Left renal pelvis (tissue), 4 donors: ENCODE results near the gene ELP1. TPM values are rescaled to one million over a fixed set of nuclear protein-coding genes. Genes with fewer than 3 reads are reported as not detected.

Experiments used
- DNase-seq, 4 donors: peaks; one replicate each; pipeline ENCODE4 v3.0.0-alpha.2; 2013; ENCODE audit warnings: low read depth in 4 of 4, low spot score in 3 of 4
- polyA plus RNA-seq, 4 donors: library from polyadenylated mRNA; unstranded; fragments of 120-200 nt; gene quantifications; one replicate each; pipeline ENCODE4 v1.2.1, GENCODE V29; 2013; ENCODE audit not compliant: insufficient read length in 4 of 4

Gene ELP1
- polyA plus RNA-seq, 4 donors, result 41.1 to 52.1 (median 46.6) TPM

DNA sequence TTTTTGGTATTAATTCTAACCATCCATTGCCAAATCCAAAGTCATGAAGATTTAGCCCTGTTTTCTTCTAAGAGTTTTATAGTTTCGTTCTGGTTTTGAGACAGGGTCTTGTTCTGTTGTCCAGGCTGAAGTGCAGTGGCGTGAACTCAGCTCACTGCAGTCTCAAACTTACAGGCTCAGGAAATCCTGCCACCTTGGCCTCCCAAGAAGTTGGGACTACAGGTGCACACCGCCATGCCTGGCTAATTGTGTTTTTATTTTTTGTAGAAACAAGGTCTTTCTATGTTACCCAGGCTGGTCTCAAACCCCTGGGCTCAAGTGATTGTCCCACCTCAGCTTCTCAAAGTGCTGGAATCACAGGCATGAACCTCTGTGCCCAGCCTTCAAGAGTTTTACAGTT lies 50.8 kb downstream of the ELP1 start:
- no peak for DNase-seq

DNA sequence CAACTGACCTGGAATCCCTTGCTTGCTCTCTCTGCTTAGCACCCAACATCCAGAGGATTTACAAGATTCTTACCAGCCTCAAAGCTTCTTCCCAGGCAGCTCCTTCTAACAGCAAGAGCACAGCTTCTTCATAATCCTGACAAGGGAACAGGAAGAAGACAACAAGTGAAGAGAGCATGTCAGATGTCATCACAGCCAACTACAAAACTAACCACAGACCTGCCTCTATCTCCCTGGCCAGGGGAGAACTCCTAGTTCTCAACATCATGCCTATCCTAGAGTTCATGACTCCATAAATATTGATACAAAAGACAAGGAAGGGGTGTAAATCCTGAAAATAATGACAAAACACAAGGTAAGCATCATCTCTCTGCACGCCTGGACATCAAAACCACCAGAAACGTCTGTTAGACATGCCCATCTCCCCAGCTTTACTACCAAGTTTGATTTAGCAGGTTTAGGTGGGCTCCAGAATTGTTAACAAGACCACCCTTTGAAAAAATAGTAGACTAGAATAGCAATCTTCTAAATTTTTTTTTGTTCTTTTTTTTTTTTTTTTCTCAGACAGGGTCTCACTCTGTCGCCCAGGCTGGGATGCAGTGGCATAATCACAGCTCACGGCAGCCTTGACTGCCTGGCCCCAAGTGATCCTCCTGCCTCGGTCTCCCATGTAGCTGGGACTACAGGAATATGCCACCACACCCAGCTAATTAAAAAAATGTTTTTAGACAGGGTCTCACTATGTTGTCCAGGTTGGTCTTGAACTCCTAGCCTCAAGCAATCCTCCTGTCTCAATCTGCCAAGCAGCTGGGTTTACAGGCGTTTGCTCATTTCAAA lies 51.7 kb downstream of the ELP1 start:
- DNase-seq, result no peak

DNA sequence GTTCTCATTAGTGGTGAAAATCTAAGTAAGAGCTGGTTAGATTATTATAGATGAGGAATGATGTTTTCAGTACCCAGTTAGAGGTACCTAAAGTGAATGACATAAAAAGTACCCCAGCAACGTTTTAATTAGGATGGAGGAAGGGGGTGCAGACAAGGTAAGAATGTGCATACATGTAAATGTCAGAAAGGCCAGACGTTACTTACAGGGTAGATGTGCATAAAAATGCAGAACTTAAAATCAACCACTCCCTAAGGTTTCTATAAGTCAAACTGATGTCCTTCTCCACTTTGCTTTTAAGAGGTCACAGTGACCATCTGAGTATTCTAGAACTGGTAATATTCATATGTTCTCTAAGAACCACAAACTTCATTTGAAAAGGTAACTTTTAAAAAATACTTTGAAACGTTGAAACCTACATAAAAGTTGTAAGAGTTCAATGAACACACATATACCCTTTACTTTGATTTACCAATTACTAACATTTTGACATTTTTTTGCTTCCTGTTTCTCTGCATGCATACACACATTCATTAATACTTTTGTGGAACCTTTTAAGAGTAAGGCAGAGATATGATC lies 53.1 kb downstream of the ELP1 start:
- DNase-seq, result no peak

DNA sequence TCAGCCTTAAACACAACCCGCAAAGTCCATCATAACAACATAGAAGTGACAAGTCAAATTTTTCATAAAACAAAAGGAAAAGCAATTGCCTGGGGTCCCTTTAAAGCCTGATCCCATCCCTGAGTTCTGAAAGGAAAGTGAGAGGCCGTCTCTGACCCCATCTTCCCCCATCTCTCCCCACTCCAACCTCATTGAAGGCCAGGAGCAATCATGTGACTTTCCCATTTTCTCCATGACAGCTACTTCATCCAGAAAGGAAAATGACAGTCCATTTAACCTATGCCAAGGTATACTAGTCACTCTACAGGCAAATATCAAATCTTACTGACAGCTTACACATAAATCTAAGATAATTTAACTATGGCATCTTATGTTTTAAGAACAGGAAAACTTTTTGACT lies 56.4 kb downstream of the ELP1 start:
- DNase-seq, result no peak

GRCh38 chr9:108876425-108876824 lies 57.5 kb downstream of the ELP1 start:
- no peak for DNase-seq

- no peak for DNase-seq
Measured at GRCh38 chr9:108874058-108874788, 59.7 kb downstream of the ELP1 start.

DNA sequence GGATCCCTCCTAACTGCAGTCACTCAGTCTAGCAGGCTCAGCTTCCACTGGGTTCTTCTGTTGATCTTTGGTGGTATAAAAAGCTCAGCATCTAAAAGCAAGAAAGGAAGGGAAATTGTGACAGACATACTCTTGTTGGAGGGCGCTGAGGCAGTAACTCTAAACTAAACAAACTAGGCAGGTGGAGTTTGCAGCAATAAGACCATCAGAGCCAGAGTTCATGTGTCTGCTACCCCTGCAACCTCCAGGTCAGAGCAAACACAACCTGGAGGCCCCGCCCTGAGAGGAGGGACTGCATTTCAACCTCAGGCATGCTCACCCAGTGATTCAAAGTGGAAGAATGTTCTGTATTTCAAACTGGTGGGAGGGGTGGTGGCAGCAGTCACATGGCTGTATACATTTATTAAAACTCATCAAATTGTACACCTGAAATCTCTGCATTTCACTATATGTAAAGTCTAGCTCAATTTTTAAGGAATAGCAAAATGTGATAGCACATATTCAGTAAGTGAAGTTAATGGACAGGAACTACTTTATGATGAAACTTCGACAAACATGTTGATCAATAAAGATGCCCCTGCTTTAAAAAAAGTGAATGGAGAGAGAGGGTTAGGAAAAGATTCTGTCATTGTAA lies 64.7 kb downstream of the ELP1 start:
- DNase-seq, result no peak

GRCh38 chr9:108867829-108868228 lies 66.1 kb downstream of the ELP1 start:
- DNase-seq, result no peak

DNA sequence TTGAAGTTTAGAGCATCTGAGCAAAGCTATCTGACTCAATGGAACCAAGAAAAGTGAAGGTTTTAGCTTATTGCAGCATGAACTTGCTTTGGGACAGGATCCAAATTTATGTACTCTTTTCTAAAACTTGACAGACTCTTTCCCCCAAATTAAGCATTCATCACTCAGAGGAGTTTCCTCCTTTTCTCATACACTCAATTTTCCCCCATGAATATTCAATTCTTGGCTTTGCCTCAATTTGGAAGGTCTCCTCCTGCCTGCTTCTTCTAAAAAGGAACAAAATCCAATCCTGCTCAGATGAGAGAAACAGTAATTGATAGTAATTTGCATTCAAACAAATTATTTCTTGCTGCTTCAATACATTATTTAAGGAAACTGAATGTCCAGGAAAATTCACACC lies 66.8 kb downstream of the ELP1 start:
- DNase-seq, result no peak

DNA sequence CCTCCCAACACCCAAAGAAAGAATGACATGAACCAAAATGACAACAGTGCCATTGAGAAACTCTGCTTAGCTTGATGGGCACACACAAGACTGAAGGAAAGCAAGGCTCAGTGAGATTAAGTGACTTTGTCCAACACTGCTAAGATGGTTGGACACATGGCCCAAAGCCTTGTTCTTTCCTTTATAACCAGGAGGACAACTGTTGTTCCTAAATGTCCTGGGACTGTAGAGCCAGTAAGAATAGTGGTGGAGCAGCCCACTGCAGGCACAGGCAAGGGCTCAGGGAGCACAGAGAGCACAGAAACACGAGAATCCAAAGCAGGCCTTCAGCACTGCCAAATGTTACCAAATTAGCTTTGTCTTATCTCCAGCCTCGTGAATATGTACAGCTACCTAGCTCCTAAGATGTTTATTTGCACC lies 67.9 kb downstream of the ELP1 start:
- no peak for DNase-seq

DNA sequence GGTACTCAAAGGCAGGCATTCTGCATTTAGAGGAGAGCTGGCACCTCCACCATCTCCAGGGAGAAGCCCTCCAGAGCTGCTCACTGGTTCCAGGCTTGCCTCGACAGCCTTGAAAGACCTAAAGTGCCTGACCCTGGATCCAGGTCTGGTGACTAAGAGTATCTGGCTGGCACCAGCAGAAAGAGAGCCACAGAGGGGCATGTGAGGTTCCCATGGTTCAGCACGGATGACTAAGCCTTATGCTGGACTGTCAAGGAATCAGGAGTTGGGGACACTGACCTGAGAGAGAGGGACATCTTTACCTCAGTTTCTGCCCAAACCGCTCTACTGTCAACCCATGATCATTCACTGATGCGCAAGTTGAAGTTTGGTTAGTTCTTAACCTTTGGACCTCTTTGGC lies 68.9 kb downstream of the ELP1 start:
- no peak for DNase-seq

GRCh38 chr9:108864446-108864845 lies 69.5 kb downstream of the ELP1 start:
- DNase-seq, result no peak

GRCh38 chr9:108863891-108864290 lies 70.0 kb downstream of the ELP1 start:
- no peak for DNase-seq

- DNase-seq, result no peak
Measured at GRCh38 chr9:108861997-108862396, 71.9 kb downstream of the ELP1 start, which contains the start of gene ACTL7A. TSS of gene ACTL7A (plus strand) at chr9:108862266. CDS start at chr9:108862323, 57 bp downstream.

- DNase-seq, result no peak
Measured at GRCh38 chr9:108861464-108861863, 72.5 kb downstream of the ELP1 start.

DNA sequence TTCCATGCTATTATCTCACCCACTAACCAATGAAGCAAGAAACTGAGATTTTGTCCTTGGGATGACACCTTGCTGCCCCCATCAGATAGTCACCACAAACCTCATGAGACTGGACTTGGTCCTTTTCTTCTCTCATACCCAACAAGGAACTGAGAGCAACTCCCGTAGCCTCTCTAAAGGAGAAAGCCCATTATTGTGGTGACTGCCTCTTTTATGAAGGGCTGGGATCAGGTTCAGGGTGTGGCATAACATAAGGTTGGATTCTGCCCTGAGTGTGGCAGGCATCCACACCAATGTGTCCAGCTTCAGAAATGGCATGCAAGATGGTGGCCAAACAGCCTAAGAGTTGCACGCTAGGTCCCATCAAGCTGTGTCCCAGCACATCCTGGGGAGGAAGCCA lies 73.2 kb downstream of the ELP1 start:
- no peak for DNase-seq

- no peak for DNase-seq
Measured at GRCh38 chr9:108860354-108860753, 73.6 kb downstream of the ELP1 start.

DNA sequence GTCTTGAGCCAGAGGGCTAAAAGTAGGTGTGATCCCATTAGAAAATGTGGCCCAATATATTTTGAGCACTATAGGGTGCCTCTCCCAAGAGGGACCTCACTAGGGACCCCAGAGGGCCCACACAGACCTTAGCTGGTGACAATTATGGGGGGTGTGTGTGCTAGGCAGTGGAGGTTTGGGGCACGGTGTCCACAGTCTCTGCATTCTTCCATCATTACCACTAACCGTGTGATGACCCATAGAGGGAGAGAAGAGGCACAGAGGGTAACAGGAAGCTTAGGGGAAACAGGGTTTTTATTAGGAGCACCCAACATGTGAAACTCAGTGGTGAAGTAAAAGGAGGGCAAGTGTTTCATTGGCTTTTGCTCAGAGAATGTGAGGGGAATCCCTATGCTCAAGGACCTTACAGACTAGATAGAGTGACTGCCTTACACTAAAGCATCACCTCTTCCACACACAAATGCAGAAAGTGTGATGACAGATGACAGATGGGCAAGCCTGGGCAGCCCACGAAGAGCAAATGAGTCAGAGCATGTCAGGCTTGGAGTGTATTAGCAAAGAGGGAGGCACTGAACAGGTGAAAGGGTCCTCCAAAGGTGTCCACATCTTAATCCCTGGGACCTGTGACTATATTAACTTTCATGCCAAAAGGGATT lies 74.3 kb downstream of the ELP1 start:
- no peak for DNase-seq

DNA sequence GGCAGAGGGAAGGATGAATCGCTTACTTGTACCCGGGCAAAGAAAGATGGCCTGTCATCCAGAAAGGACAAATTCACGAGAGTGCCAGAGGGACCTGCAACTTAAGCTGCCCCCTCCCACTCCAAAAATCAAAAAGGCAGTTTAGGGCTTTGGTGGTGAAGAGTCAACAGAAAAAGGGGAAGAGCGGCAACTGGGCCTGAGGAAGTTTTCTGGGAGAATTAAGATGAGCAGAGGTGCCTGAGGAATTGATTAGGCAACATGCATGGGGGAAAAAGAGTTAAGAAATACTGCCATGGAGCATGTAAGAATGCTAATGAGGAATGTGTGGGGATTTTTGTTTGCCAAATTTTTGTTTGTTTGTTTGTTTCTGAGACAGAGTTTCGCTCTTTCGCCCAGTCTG lies 76.4 kb downstream of the ELP1 start:
- DNase-seq, result no peak

- DNase-seq, result no peak
Measured at GRCh38 chr9:108855888-108856287, 78.0 kb downstream of the ELP1 start, which contains the start of gene ACTL7B. TSS of gene ACTL7B (minus strand) at chr9:108855986. CDS start at chr9:108855930, 56 bp downstream.

GRCh38 chr9:108855529-108855886 lies 78.4 kb downstream of the ELP1 start:
- no peak for DNase-seq
